D721Med (cell line): Measurements from ENCODE around the gene NPSR1.
"Not testable (repeated sequence)": the region's sequence is repeated elsewhere in the genome, so short reads cannot be mapped to it uniquely, and the experiment has no call there.

Experiments
- DNase-seq: peaks from one replicate; pipeline ENCODE4 v3.0.0; 2011; ENCODE audit warnings: low spot score; ENCODE audit not compliant: insufficient read length
- FAIRE-seq: peaks from 2 replicates; lab custom pipeline; 2011; peaks lifted over from hg19 to GRCh38; lab: Jason Lieb, UNC
- CTCF ChIP-seq: IDR thresholded peaks from 2 replicates; pipeline ENCODE4 v1.5.1; 2012; ENCODE audit warnings: mild to moderate bottlenecking, control low read depth; ENCODE audit not compliant: insufficient read depth; ENCODE audit errors: missing control alignments

NPSR1 gene

GRCh38 chr7:34848670-34849069 is 190.7 kb downstream of the NPSR1 start:
- DNase-seq = no peak
- no peak for TF ChIP-seq CTCF
- no peak for FAIRE-seq

GRCh38 chr7:34849163-34849960 is 191.3 kb downstream of the NPSR1 start:
- FAIRE-seq = no peak
- DNase-seq = no peak
- no peak for TF ChIP-seq CTCF

GRCh38 chr7:34849986-34850385 is 192.0 kb downstream of the NPSR1 start:
- FAIRE-seq = no peak
- no peak for TF ChIP-seq CTCF
- no peak for DNase-seq

- no peak for TF ChIP-seq CTCF
- DNase-seq (no peak), FAIRE-seq (no peak)
These were observed 192.7 kb downstream of the NPSR1 start for GRCh38 chr7:34850681-34851080.

- FAIRE-seq = no peak
- TF ChIP-seq CTCF = no peak
- DNase-seq = no peak
These were observed 193.4 kb downstream of the NPSR1 start for GRCh38 chr7:34851431-34851830.

GRCh38 chr7:34858444-34858843 is 200.4 kb downstream of the NPSR1 start:
- not testable (repeated sequence) for DNase-seq, FAIRE-seq

- not testable (repeated sequence) for FAIRE-seq, DNase-seq
These were observed 201.3 kb downstream of the NPSR1 start for GRCh38 chr7:34859281-34859680.

- FAIRE-seq, DNase-seq: not testable (repeated sequence)
These were observed 208.2 kb downstream of the NPSR1 start for GRCh38 chr7:34866222-34866621.

- FAIRE-seq, DNase-seq: not testable (repeated sequence)
These were observed 209.3 kb downstream of the NPSR1 start for GRCh38 chr7:34867341-34867740.

GRCh38 chr7:34868602-34869001 is 210.6 kb downstream of the NPSR1 start:
- not testable (repeated sequence) for FAIRE-seq, DNase-seq
